Lung (tissue), 12 donors: Measurements from ENCODE around the gene TLR6. TPM values are rescaled to one million over a fixed set of nuclear protein-coding genes. Genes with fewer than 3 reads are reported as not detected.
A peak's percentile ranks its signal among the peaks of the same experiment; 100 is the strongest.

Source experiments
- ATAC-seq: fragments of 200-7000 bp; cut with Tn5 transposase; one replicate; pipeline ENCODE4 v1.9.1; 2020; ENCODE audit warnings: moderate number of reproducible peaks; ENCODE audit not compliant: insufficient read depth, low FRiP score
- DNase-seq, 3 donors: peaks; one replicate each; pipeline ENCODE4 v3.0.0-alpha.2; 2013 to 2017
- H3K27ac ChIP-seq, 2 donors: one replicate each; pipeline ENCODE4 v1.5.1; 2013; ENCODE audit warnings: mild to moderate bottlenecking in 2 of 2, moderate library complexity in 2 of 2, control low read depth in 1 of 2, inconsistent platforms in 1 of 2, low read depth in 1 of 2, low read length in 1 of 2
- H3K27me3 ChIP-seq, 3 donors: one replicate each; pipeline ENCODE4 v1.5.1; 2013; ENCODE audit warnings: low read length in 2 of 3; ENCODE audit not compliant: control insufficient read depth in 3 of 3, insufficient read depth in 3 of 3
- H3K36me3 ChIP-seq, 4 donors: one replicate each; pipeline ENCODE4 v1.5.1; 2013; ENCODE audit warnings: low read length in 4 of 4, mild to moderate bottlenecking in 1 of 4, moderate library complexity in 1 of 4; ENCODE audit not compliant: control insufficient read depth in 4 of 4, insufficient read depth in 4 of 4
- H3K4me1 ChIP-seq, 5 donors: one replicate each; pipeline ENCODE4 v1.5.1; 2013; ENCODE audit warnings: low read length in 5 of 5, mild to moderate bottlenecking in 2 of 5, moderate library complexity in 1 of 5; ENCODE audit not compliant: control insufficient read depth in 5 of 5, insufficient read depth in 5 of 5
- H3K4me3 ChIP-seq: one replicate; pipeline ENCODE4 v1.5.1; 2013; ENCODE audit warnings: mild to moderate bottlenecking, control low read depth, moderate library complexity
- H3K9ac ChIP-seq, 2 donors: one replicate each; pipeline ENCODE4 v1.5.1; 2013; ENCODE audit warnings: low read length in 2 of 2, control low read depth in 1 of 2; ENCODE audit not compliant: insufficient read depth in 1 of 2
- H3K9me3 ChIP-seq, 4 donors: one replicate each; pipeline ENCODE4 v1.5.1; 2013; ENCODE audit warnings: low read length in 3 of 4, mild to moderate bottlenecking in 1 of 4, moderate library complexity in 1 of 4; ENCODE audit not compliant: control insufficient read depth in 4 of 4, insufficient read depth in 3 of 4
- WGBS, 2 donors: extraction: QIAGEN DNeasy Blood & Tissue Kit; methylation state at CpG; one replicate each; pipeline ENCODE4 v1.1.7; 2013; 5-methylcytosine and 5-hydroxymethylcytosine counted together
- polyA plus RNA-seq, 2 donors: library from polyadenylated mRNA; stranded (reverse); fragments of 200-250 nt; gene quantifications; one replicate each; pipeline ENCODE4 v1.2.1, GENCODE V29; 2013
- total RNA-seq, 2 donors: library from RNA; depleted of rRNA in 1 of 2; stranded (reverse); fragments of >200 nt in 1 of 2; gene quantifications; one replicate each; pipeline ENCODE4 v1.2.1, GENCODE V29; 2014 to 2021
- TF ChIP-seq, protein P1 (sequence below): IDR thresholded peaks from 2 replicates; pipeline ENCODE4 v1.5.1; 2012; ENCODE audit warnings: mild to moderate bottlenecking; ENCODE audit errors: control extremely low read depth, extremely low read depth
- donor health status: control.
- donor health status: control.
- donor health status: Bipolar disorder and iron deficiency.
- donor health status: healthy.
- donor health status: DM: yes; HTN: yes; CAD: no.

Gene TLR6
- total and polyA plus RNA-seq, 4 donors, result 0.53 to 6.3 (median 5.0) TPM

DNA sequence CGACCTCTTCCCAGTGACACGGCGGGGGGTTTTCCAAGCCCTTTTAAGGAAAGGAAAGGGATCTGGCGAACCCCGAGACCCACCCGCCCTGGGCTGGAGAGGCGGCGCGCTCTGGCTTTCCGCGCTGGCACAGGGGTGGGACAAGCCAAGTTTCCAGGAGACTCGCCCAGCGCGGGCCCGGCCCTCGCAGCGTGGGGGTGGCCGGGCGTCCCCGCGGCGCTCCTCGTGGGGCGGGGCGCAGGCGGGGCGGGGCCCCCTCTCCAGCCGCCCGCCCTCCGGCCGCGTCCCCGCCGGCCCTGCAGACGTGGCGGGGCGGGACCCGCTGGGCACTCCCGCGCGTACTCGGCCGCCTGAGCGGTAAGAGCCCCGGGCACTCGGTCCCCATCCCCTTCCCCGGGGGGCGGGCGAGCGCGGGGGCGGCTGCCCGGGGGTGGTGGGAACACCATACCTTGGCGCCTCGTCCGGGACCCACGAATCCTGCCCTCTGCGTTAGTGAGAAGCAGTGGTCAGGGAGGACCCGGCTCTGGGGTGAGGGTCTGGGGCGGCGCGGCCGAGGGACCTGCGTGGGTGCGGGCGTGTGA is 11.0 kb upstream of the TLR6 start, which contains the start of gene FAM114A1:
FAM114A1 (plus strand) TSS at position 329 of the 581 bp plus-strand sequence. CDS start 10,273 bp downstream, outside the sequence.
- H3K9me3 ChIP-seq, result no peaks in the 10 kb centered on the region
- H3K27me3 ChIP-seq, result no peaks in the 10 kb centered on the region
- peak within 1 kb of the TSS; percentile 79 to 97 for H3K27ac ChIP-seq
- peak within 1 kb of the TSS; percentile 82 for H3K4me3 ChIP-seq
- DNase-seq, result peak; percentile 92 to 94 (median 92)
- peak within 1 kb of the TSS; percentile 88 to 97 for H3K9ac ChIP-seq
- peaks cover 0 to 29% (median 6%) of the 10 kb centered on the region in 5 donors for H3K4me1 ChIP-seq
- peaks cover 0 to 13% (median 3%) of the 10 kb centered on the region in 4 donors for H3K36me3 ChIP-seq
- WGBS, 2 donors, result 1 to 3% methylated on average over 46 to 66 of the region's 66 CpGs
- TF ChIP-seq, protein P1, sequence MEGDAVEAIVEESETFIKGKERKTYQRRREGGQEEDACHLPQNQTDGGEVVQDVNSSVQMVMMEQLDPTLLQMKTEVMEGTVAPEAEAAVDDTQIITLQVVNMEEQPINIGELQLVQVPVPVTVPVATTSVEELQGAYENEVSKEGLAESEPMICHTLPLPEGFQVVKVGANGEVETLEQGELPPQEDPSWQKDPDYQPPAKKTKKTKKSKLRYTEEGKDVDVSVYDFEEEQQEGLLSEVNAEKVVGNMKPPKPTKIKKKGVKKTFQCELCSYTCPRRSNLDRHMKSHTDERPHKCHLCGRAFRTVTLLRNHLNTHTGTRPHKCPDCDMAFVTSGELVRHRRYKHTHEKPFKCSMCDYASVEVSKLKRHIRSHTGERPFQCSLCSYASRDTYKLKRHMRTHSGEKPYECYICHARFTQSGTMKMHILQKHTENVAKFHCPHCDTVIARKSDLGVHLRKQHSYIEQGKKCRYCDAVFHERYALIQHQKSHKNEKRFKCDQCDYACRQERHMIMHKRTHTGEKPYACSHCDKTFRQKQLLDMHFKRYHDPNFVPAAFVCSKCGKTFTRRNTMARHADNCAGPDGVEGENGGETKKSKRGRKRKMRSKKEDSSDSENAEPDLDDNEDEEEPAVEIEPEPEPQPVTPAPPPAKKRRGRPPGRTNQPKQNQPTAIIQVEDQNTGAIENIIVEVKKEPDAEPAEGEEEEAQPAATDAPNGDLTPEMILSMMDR, result no peak
- ATAC-seq, result peak; percentile 96

DNA sequence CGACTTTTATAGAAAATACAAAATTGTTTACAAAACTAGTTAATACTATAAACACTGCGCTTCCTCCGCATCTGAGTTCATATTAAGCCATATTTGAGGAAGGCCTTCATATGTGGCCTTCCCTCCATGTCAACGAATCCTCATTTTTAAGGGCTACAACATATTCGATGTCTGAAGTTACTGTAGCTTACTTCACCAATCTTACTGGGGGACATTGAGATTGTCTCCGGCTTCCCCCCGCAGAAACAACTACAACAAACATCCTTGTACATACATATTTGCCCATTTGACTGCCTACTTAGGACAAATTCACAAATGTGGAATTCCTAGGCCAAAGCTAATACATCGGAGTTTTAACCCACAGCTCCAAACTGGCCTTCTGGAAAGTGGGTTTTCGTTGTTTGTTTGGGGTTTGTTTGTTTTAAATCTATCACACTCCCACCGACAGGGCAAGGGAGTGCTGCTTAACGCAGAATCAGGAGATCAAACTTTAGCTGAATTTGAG is 10.4 kb upstream of the TLR6 start:
- Histone ChIP-seq H3K27me3 (no peaks in the 10 kb centered on the region), H3K4me1 (peaks cover 0 to 23% (median 6%) of the 10 kb centered on the region in 5 donors), H3K36me3 (peaks cover 0 to 11% (median 3%) of the 10 kb centered on the region in 4 donors), H3K27ac (peak overlapping the region; percentile 79 to 87), H3K4me3 (no peak overlapping the region), H3K9ac (peak overlapping the region; percentile 70 to 97), H3K9me3 (no peaks in the 10 kb centered on the region)
- TF ChIP-seq, protein P1, result no peak
- ATAC-seq (no peak), DNase-seq (peak in 1 of 3 donors; percentile 68)
- WGBS, 2 donors, result 37 to 47% methylated on average over 11 of the region's 11 CpGs

DNA sequence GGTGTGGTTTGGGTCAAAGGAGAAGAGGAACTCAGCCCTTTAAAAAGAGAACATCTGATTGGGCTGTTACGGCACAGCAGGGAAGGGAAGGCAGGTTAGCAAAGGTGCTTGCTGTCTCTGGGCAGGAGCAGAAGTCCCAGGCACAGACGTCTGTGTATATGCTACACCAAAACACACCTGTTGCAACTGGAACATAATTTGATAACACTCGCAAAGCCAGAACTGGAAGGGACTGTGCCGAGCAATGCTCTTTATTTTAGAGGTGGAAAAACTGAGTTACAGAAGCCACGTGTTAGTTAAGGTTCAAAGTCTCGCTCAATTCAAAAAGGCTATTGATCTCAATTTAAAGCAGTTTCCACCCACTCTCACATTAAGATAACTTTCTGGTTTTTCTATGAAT is 8.8 kb upstream of the TLR6 start:
- 72 to 76% methylated on average over 6 of the region's 6 CpGs for WGBS, 2 donors
- no peak for ATAC-seq
- H3K27ac ChIP-seq, result no peak overlapping the region
- no peaks in the 10 kb centered on the region for H3K9me3 ChIP-seq
- no peak overlapping the region for H3K4me3 ChIP-seq
- H3K4me1 ChIP-seq, result peaks cover 0 to 23% (median 6%) of the 10 kb centered on the region in 5 donors
- DNase-seq, result no peak
- H3K36me3 ChIP-seq, result peaks cover 0 to 6% (median 2%) of the 10 kb centered on the region in 4 donors
- H3K9ac ChIP-seq, result no peak overlapping the region
- TF ChIP-seq, protein P1, result no peak
- H3K27me3 ChIP-seq, result no peaks in the 10 kb centered on the region
